Kidney (tissue), 14 donors: ENCODE data around the gene MDM1. TPM values are rescaled to one million over a fixed set of nuclear protein-coding genes. Genes with fewer than 3 reads are reported as not detected.

Experiments used
- DNase-seq, 5 donors: peaks; one replicate each; pipeline ENCODE4 v3.0.0-alpha.2; 2013 to 2020
- FAIRE-seq: peaks from 2 replicates; lab custom pipeline; 2012; peaks lifted over from hg19 to GRCh38; lab: Jason Lieb, UNC
- H3K27ac ChIP-seq, 2 donors: one replicate each; pipeline ENCODE4 v1.7.0; 2013; ENCODE audit warnings: low read depth in 2 of 2, low read length in 2 of 2, inconsistent platforms in 1 of 2
- H3K27me3 ChIP-seq: one replicate; pipeline ENCODE4 v1.7.1; 2013; ENCODE audit warnings: low read length, inconsistent platforms; ENCODE audit not compliant: control insufficient read depth, insufficient read depth
- H3K36me3 ChIP-seq, 3 donors: one replicate each; pipeline versions ENCODE4 v1.7.0 to v1.7.1; 2013; ENCODE audit warnings: low read length in 3 of 3, control low read depth in 1 of 3, inconsistent platforms in 1 of 3; ENCODE audit not compliant: insufficient read depth in 3 of 3, control insufficient read depth in 2 of 3
- H3K4me1 ChIP-seq, 3 donors: one replicate each; pipeline versions ENCODE4 v1.7.0 to v1.7.1; 2013; ENCODE audit warnings: low read length in 3 of 3, inconsistent platforms in 1 of 3, low read depth in 1 of 3; ENCODE audit not compliant: control insufficient read depth in 2 of 3, insufficient read depth in 2 of 3
- H3K4me3 ChIP-seq, 3 donors: one replicate each; pipeline versions ENCODE4 v1.7.0 to v1.8.1; 2013; ENCODE audit warnings: low read length in 3 of 3, control low read depth in 1 of 3, inconsistent platforms in 1 of 3
- H3K9ac ChIP-seq, 3 donors: one replicate each; pipeline versions ENCODE4 v1.7.0 to v1.7.1; 2013; ENCODE audit warnings: low read length in 3 of 3, control low read depth in 1 of 3, inconsistent platforms in 1 of 3
- H3K9me3 ChIP-seq, 3 donors: one replicate each; pipeline versions ENCODE4 v1.7.0 to v1.7.1; 2013; ENCODE audit warnings: low read length in 3 of 3, control low read depth in 1 of 3, inconsistent platforms in 1 of 3; ENCODE audit not compliant: control insufficient read depth in 2 of 3, insufficient read depth in 1 of 3
- CTCF ChIP-seq: IDR thresholded peaks from 3 replicates; pipeline ENCODE4 v1.5.1; 2012; ENCODE audit warnings: mild to moderate bottlenecking, moderate library complexity, borderline replicate concordance; ENCODE audit not compliant: insufficient read depth; ENCODE audit errors: extremely low read depth
- intact Hi-C: fragments of 100-400 bp; cut with DNase I; formaldehyde crosslinking; loops from one replicate; pipeline ENCODE4 v1.11.1; 2022
- polyA plus RNA-seq: library from polyadenylated mRNA; stranded (reverse); fragments of 350-450 nt; fragmentation: Illumina TruSeq; extraction: RNeasy Lipid Tissue Mini Kit (QIAGEN cat#74804); gene quantifications from one replicate; pipeline ENCODE4 v1.2.3, GENCODE V29; 2014; ENCODE audit warnings: low read depth, low replicate concordance; ENCODE audit not compliant: insufficient read depth
- total RNA-seq: library from RNA; stranded (reverse); fragmentation: NEBNext Ultra II Directional; extraction: Animal tissue kit (Norgen Biotek cat#: 25700); gene quantifications from one replicate; pipeline ENCODE4 v1.2.1, GENCODE V29; 2021
- donor health status: control.
- donor health status: control.
- donor health status: control.
- donor health status: control.
- donor health status: control.
- donor health status: DM: yes; HTN: yes; CAD: no.
- donor health status: Normal renal cell carcinoma (clear cell type).

The MDM1 gene
- total and polyA plus RNA-seq, 2 donors from 2014 or later: 8.9 to 14.1 TPM

- TF ChIP-seq CTCF: no peak
- Histone ChIP-seq H3K36me3 (no peaks in the 10 kb centered on the region), H3K4me3 (no peak overlapping the region), H3K27me3 (no peaks in the 10 kb centered on the region), H3K9me3 (no peaks in the 10 kb centered on the region), H3K4me1 (peaks cover 0 to 4% (median 0%) of the 10 kb centered on the region in 3 donors), H3K27ac (no peak overlapping the region), H3K9ac (no peak overlapping the region)
- intact Hi-C loops: no loop called here
- FAIRE-seq (no peak), DNase-seq (no peak)
These were observed 43.9 kb upstream of the MDM1 start for GRCh38 chr12:68375756-68376695.

GRCh38 chr12:68374307-68374982 lies 42.3 kb upstream of the MDM1 start:
- no peak for TF ChIP-seq CTCF
- FAIRE-seq: no peak
- Histone ChIP-seq H3K27me3 (no peaks in the 10 kb centered on the region), H3K4me1 (peaks cover 0 to 4% (median 0%) of the 10 kb centered on the region in 3 donors), H3K4me3 (no peak overlapping the region), H3K9me3 (no peaks in the 10 kb centered on the region), H3K9ac (no peak overlapping the region), H3K27ac (no peak overlapping the region), H3K36me3 (no peaks in the 10 kb centered on the region)
- intact Hi-C loops: no loop called here
- no peak for DNase-seq

GRCh38 chr12:68370667-68371066 lies 38.5 kb upstream of the MDM1 start:
- H3K36me3 ChIP-seq: no peaks in the 10 kb centered on the region
- H3K27me3 ChIP-seq: no peaks in the 10 kb centered on the region
- H3K4me3 ChIP-seq: no peak overlapping the region
- H3K9ac ChIP-seq: no peak overlapping the region
- intact Hi-C loops: no loop called here
- no peak for TF ChIP-seq CTCF
- H3K4me1 ChIP-seq: no peaks in the 10 kb centered on the region
- no peak overlapping the region for H3K27ac ChIP-seq
- DNase-seq: no peak
- FAIRE-seq: no peak
- H3K9me3 ChIP-seq: no peaks in the 10 kb centered on the region
